VCaP (cell line): ENCODE results near the gene CYP2W1.

Source experiments
- H3K27ac ChIP-seq: fragments of 450-650 bp; 2 replicates; pipeline ENCODE4 v1.5.1; 2017
- CTCF ChIP-seq: fragments of 450-650 bp; conservative IDR thresholded peaks from 2 replicates; pipeline ENCODE4 v1.5.1; 2017; ENCODE audit warnings: mild to moderate bottlenecking, moderate library complexity

CYP2W1 gene

DNA sequence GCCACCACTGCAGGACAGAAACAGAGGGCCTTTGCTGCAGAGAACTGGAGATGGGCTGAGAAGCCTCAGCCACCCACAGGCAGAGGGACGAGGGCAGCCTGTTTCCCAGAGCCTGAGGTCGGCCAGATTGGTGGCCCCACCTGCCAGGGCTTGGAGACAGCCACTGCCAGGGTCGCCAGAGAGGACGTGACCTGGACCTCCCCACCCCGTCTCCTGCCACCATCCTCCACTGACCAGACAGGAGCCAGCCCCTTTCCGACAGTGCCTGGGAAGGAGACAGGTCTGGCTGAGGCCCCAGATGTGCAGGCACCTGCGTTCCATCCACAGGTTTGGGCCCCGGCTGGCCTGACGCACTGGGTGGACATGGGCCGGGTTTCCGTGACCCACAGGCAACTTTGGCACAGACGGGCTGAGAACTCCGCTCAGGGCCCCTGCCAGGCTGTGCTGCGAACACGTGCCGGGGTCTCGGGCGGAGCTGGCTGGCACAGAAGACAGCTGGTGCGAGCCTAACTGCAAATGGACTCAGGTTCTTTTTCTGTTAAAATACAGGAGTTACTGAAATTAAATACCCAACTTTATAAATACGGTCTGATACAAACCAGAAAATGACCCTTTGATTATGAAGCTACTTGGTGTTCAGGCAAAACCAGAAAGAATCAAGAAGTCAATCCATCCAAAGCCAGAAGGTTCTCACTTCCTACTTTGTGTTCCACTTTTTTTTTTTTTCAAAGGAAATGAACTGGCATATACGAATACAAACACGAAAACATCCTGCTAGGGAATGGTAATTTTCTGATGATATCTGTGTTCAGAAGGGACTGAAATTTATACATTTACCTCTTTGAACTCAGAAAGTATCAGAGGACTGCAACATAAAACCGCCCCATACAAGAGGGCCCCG lies 14.5 kb upstream of the CYP2W1 start:
- H3K27ac ChIP-seq = no peak overlapping the region
- no peak for TF ChIP-seq CTCF

GRCh38 chr7:969403-969802 lies 13.6 kb upstream of the CYP2W1 start:
- no peak overlapping the region for H3K27ac ChIP-seq
- TF ChIP-seq CTCF = no peak

- no peak for TF ChIP-seq CTCF
- no peak overlapping the region for H3K27ac ChIP-seq
Observed at GRCh38 chr7:970744-971143, 12.2 kb upstream of the CYP2W1 start.

DNA sequence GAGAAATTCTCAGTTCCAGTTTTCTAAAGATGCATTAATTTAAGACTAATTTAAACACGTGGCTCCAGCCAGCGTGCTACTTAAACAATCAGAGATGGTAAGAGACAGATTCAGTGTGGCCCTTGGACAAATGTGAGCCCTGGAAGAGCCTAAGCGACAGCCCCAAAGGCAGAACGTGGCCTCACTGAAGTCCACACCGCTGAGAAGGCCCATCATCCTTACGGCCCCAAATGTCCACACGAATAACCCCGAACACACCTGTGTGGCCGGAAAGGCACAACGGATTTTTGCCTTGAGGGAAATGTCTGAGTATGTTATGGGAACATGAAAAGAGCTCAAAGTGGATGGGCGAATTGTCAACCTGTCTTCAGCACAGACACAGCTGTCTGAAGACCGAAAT lies 10.9 kb upstream of the CYP2W1 start:
- no peak overlapping the region for H3K27ac ChIP-seq
- no peak for TF ChIP-seq CTCF

- no peak overlapping the region for H3K27ac ChIP-seq
- TF ChIP-seq CTCF = no peak
Observed at GRCh38 chr7:972676-973309, 10.2 kb upstream of the CYP2W1 start.

- H3K27ac ChIP-seq = no peak overlapping the region
- TF ChIP-seq CTCF = no peak
Observed at GRCh38 chr7:973312-973711, 9.7 kb upstream of the CYP2W1 start.

GRCh38 chr7:974172-974571 lies 8.8 kb upstream of the CYP2W1 start:
- TF ChIP-seq CTCF = no peak
- H3K27ac ChIP-seq = peak overlapping the region; percentile 88
